GM04503 (cell line): ENCODE results near the gene RTN4.
"Not testable (repeated sequence)": the region's sequence is repeated elsewhere in the genome, so short reads cannot be mapped to it uniquely, and the experiment has no call there.

ENCODE experiments used
- DNase-seq: peaks from one replicate; pipeline ENCODE4 v3.0.0-alpha.2; 2012; ENCODE audit warnings: low read depth

Gene RTN4

GRCh38 chr2:55073000-55073983 lies 23.0 kb upstream of the RTN4 start:
- DNase-seq: no peak

GRCh38 chr2:55063713-55064323 lies 13.6 kb upstream of the RTN4 start:
- DNase-seq: no peak

- no peak for DNase-seq
Measured at GRCh38 chr2:55063226-55063625, 13.0 kb upstream of the RTN4 start.

- DNase-seq: no peak
Measured at GRCh38 chr2:55062754-55063153, 12.5 kb upstream of the RTN4 start.

- DNase-seq: no peak
Measured at GRCh38 chr2:55061523-55062344, 11.5 kb upstream of the RTN4 start.

GRCh38 chr2:55059793-55060192 lies 9.5 kb upstream of the RTN4 start:
- DNase-seq: no peak

GRCh38 chr2:55057474-55057873 lies 7.2 kb upstream of the RTN4 start:
- DNase-seq: no peak

GRCh38 chr2:55056024-55056521 lies 5.8 kb upstream of the RTN4 start:
- DNase-seq: no peak

- no peak for DNase-seq
Measured at GRCh38 chr2:55054106-55054875, 4.0 kb upstream of the RTN4 start.

GRCh38 chr2:55053225-55053624 lies 3.0 kb upstream of the RTN4 start:
- DNase-seq: not testable (repeated sequence)

- no peak for DNase-seq
Measured at GRCh38 chr2:55052129-55053061, 2.1 kb upstream of the RTN4 start.

- DNase-seq: peak; percentile 100
Measured at GRCh38 chr2:55051026-55051866, 995 bp upstream of the RTN4 start.

- no peak for DNase-seq
Measured at GRCh38 chr2:55049821-55050099, 491 bp downstream of the RTN4 start.

- DNase-seq: peak; percentile 40
Measured at GRCh38 chr2:55049043-55049820, 1.0 kb downstream of the RTN4 start.

GRCh38 chr2:55048508-55049042 lies 1.7 kb downstream of the RTN4 start:
- DNase-seq: no peak

- no peak for DNase-seq
Measured at GRCh38 chr2:55047677-55048299, 2.5 kb downstream of the RTN4 start.

GRCh38 chr2:55045780-55046179 lies 4.5 kb downstream of the RTN4 start:
- no peak for DNase-seq

- DNase-seq: no peak
Measured at GRCh38 chr2:55043841-55044240, 6.4 kb downstream of the RTN4 start.
